PC-9 (cell line): ENCODE data around the gene SYT3. TPM values are rescaled to one million over a fixed set of nuclear protein-coding genes. Genes with fewer than 3 reads are reported as not detected.
"Not testable (repeated sequence)": the region's sequence is repeated elsewhere in the genome, so short reads cannot be mapped to it uniquely, and the experiment has no call there.

Source experiments
- BruUV-seq: library from RNA; stranded (reverse); fragments of 400-500 nt; replicated peaks from 2 replicates; lab custom pipeline; 2021; lab: Mats Ljungman, UMichigan
- CTCF ChIA-PET: fragments of 300-600 bp; sonication (Branson Sonifier 250); formaldehyde crosslinking; loops from one replicate; lab custom pipeline; 2022; ENCODE audit warnings: antibody characterized with exemption; lab: Charles Lee
- POLR2A ChIA-PET: fragments of 300-600 bp; sonication (Branson Sonifier 250); formaldehyde crosslinking; loops from one replicate; lab custom pipeline; 2022; ENCODE audit warnings: antibody characterized with exemption; ENCODE audit not compliant: unreplicated experiment; lab: Charles Lee
- DNase-seq, 2 experiments: peaks; one replicate each; pipeline versions ENCODE4 v3.0.0 to v3.0.0-alpha.2; 2015 to 2022; ENCODE audit warnings: mixed read lengths in 1 of 2
- H2AFZ ChIP-seq: fragments of 200-600 bp; sonication (generic); 2 replicates; pipeline ENCODE4 v1.8.1; 2017; ENCODE audit warnings: antibody characterized with exemption
- H3F3A ChIP-seq: fragments of 200-600 bp; sonication (generic); 2 replicates; pipeline ENCODE4 v1.8.1; 2017; ENCODE audit warnings: antibody characterized with exemption, mild to moderate bottlenecking, low read depth; ENCODE audit not compliant: insufficient read depth
- H3K27ac ChIP-seq: fragments of 200-600 bp; sonication (generic); 2 replicates; pipeline ENCODE4 v1.6.1; 2016; ENCODE audit warnings: mixed run types
- H3K27me3 ChIP-seq: fragments of 200-600 bp; sonication (generic); 2 replicates; pipeline ENCODE4 v1.6.1; 2016; ENCODE audit warnings: low read depth, mixed run types; ENCODE audit not compliant: insufficient read depth
- H3K36me3 ChIP-seq: fragments of 200-600 bp; sonication (generic); 2 replicates; pipeline ENCODE4 v1.6.1; 2016; ENCODE audit warnings: low read depth, mixed run types
- H3K4me1 ChIP-seq: fragments of 200-600 bp; sonication (generic); replicated peaks from 2 replicates; pipeline ENCODE4 v1.6.1; 2016; ENCODE audit warnings: mixed run types; ENCODE audit not compliant: insufficient read depth
- H3K4me2 ChIP-seq: fragments of 200-600 bp; sonication (generic); 2 replicates; pipeline ENCODE4 v1.6.1; 2017; ENCODE audit warnings: mixed run types
- H3K4me3 ChIP-seq: fragments of 200-600 bp; sonication (generic); 2 replicates; pipeline ENCODE4 v1.6.1; 2016; ENCODE audit warnings: mixed run types
- H3K79me2 ChIP-seq: fragments of 200-600 bp; sonication (generic); 2 replicates; pipeline ENCODE4 v1.6.1; 2017; ENCODE audit warnings: low read depth, mixed run types
- H3K9me2 ChIP-seq: fragments of 200-600 bp; sonication (generic); 2 replicates; pipeline ENCODE4 v1.8.1; 2017; ENCODE audit warnings: mild to moderate bottlenecking; ENCODE audit not compliant: insufficient read depth
- H3K9me3 ChIP-seq: fragments of 200-600 bp; sonication (generic); 2 replicates; pipeline ENCODE4 v1.8.1; 2016; ENCODE audit warnings: low read depth; ENCODE audit not compliant: insufficient read depth
- H4K20me1 ChIP-seq: fragments of 200-600 bp; sonication (generic); 2 replicates; pipeline ENCODE4 v1.8.1; 2017; ENCODE audit not compliant: insufficient read depth
- CTCF ChIP-seq: fragments of 200-600 bp; sonication (generic); conservative IDR thresholded peaks from 2 replicates; pipeline ENCODE4 v1.6.1; 2017; ENCODE audit warnings: mixed run types, antibody characterized with exemption, mild to moderate bottlenecking, moderate library complexity
- EZH2 ChIP-seq: fragments of 200-600 bp; sonication (generic); IDR thresholded peaks from 2 replicates; pipeline ENCODE4 v1.8.0; 2017; ENCODE audit warnings: antibody characterized with exemption, low read depth
- intact Hi-C: fragments of 100-400 bp; cut with micrococcal nuclease; formaldehyde crosslinking; loops from one replicate; pipeline ENCODE4 v1.10.0; 2022; ENCODE audit not compliant: unreplicated experiment
- total RNA-seq: library from RNA; stranded (reverse); gene quantifications from 2 replicates; pipeline ENCODE4 v1.2.3, GENCODE V29; 2021

SYT3 gene
- total RNA-seq, 1 experiment from 2014 or later, result not detected

- Histone ChIP-seq H3K9me2 (no peaks in the 10 kb centered on the region), H3K27ac (no peak overlapping the region), H3K36me3 (no peaks in the 10 kb centered on the region), H4K20me1 (no peaks in the 10 kb centered on the region), H3K4me2 (no peak overlapping the region), H3K27me3 (peaks cover 86% of the 10 kb centered on the region), H3K4me3 (no peak overlapping the region), H2AFZ (no peak overlapping the region), H3K79me2 (no peaks in the 10 kb centered on the region), H3K9me3 (no peaks in the 10 kb centered on the region), H3K4me1 (no peaks in the 10 kb centered on the region), H3F3A (no peaks in the 10 kb centered on the region)
- CTCF ChIA-PET, result no interaction called here
- intact Hi-C loops, result no loop called here
- no peak for TF ChIP-seq CTCF
- TF ChIP-seq EZH2, result no peak
- BruUV-seq, result no TSS peak
- DNase-seq, result no peak
- POLR2A ChIA-PET, result no interaction called here
Measured at GRCh38 chr19:50580240-50580639, 59.4 kb downstream of the SYT3 start.

GRCh38 chr19:50576769-50577168, 62.9 kb downstream of the SYT3 start:
- H3K27me3 ChIP-seq, result peaks cover 94% of the 10 kb centered on the region
- H3K9me3 ChIP-seq, CTCF ChIA-PET, DNase-seq, H3K27ac ChIP-seq, BruUV-seq, H4K20me1 ChIP-seq, H3K36me3 ChIP-seq, H3K79me2 ChIP-seq, H3K4me3 ChIP-seq, H2AFZ ChIP-seq, H3F3A ChIP-seq, H3K9me2 ChIP-seq, intact Hi-C loops, POLR2A ChIA-PET, H3K4me2 ChIP-seq, H3K4me1 ChIP-seq: not testable (repeated sequence)

- Histone ChIP-seq H2AFZ (no peak overlapping the region), H3F3A (no peaks in the 10 kb centered on the region), H3K36me3 (no peaks in the 10 kb centered on the region), H4K20me1 (no peaks in the 10 kb centered on the region), H3K4me3 (no peak overlapping the region), H3K4me2 (no peak overlapping the region), H3K27ac (no peak overlapping the region), H3K27me3 (peaks cover 99% of the 10 kb centered on the region), H3K79me2 (no peaks in the 10 kb centered on the region), H3K4me1 (no peaks in the 10 kb centered on the region), H3K9me2 (no peaks in the 10 kb centered on the region), H3K9me3 (no peaks in the 10 kb centered on the region)
- intact Hi-C loops, result no loop called here
- BruUV-seq, result no TSS peak
- TF ChIP-seq CTCF (no peak), EZH2 (no peak)
- POLR2A ChIA-PET, result no interaction called here
- no peak for DNase-seq
- CTCF ChIA-PET, result no interaction called here
Measured at GRCh38 chr19:50573741-50574461, 65.8 kb downstream of the SYT3 start.

Other genes with a start within 250 kb of the SYT3 start
- 0.83 TPM in 1 of 2 replicates, not detected in the other for gene SPIB, start 220.9 kb downstream of the SYT3 start, total RNA-seq
- not detected in 2 replicates for gene MYBPC2, start 207.0 kb downstream of the SYT3 start, total RNA-seq
- 118 and 121 TPM in 2 replicates for gene EMC10, start 163.4 kb downstream of the SYT3 start, total RNA-seq
- 3.7 and 7.3 TPM in 2 replicates for gene GARIN5A, start 163.0 kb downstream of the SYT3 start, total RNA-seq
- gene JOSD2, start 128.7 kb downstream of the SYT3 start, total RNA-seq, result 44.3 and 56.0 TPM in 2 replicates
- gene ASPDH, start 126.0 kb downstream of the SYT3 start, total RNA-seq, result not detected in 2 replicates
- not detected in 2 replicates for gene LRRC4B, start 71.4 kb downstream of the SYT3 start, total RNA-seq
- not detected in 2 replicates for gene C19orf81, start 9.6 kb upstream of the SYT3 start, total RNA-seq
- not detected in 2 replicates for gene SHANK1, start 79.9 kb upstream of the SYT3 start, total RNA-seq
- gene CLEC11A, start 83.5 kb upstream of the SYT3 start, total RNA-seq, result not detected in 2 replicates
- gene GPR32, start 130.6 kb upstream of the SYT3 start, total RNA-seq, result not detected in 2 replicates
- gene ACP4, start 150.5 kb upstream of the SYT3 start, total RNA-seq, result not detected in 2 replicates
- gene KLK1, start 183.9 kb upstream of the SYT3 start, total RNA-seq, result not detected in 2 replicates
- gene KLK15, start 193.7 kb upstream of the SYT3 start, total RNA-seq, result not detected in 2 replicates
- gene KLK3, start 215.0 kb upstream of the SYT3 start, total RNA-seq, result not detected in 2 replicates
- gene KLK2, start 233.6 kb upstream of the SYT3 start, total RNA-seq, result not detected in 2 replicates